NOMO-1 treated with dmso at 0.1 percent for 144 hours (cell line): Measurements from ENCODE around the gene AATK.

ENCODE experiments used
- DNase-seq: peaks from one replicate; lab custom pipeline; 2025; ENCODE audit not compliant: unreplicated experiment; lab: John Stamatoyannopoulos, UW

Gene AATK

GRCh38 chr17:81195941-81196495, 30.0 kb upstream of the AATK start:
- DNase-seq: no peak

- no peak for DNase-seq
Measured at GRCh38 chr17:81194941-81195901, 29.2 kb upstream of the AATK start.

- DNase-seq: no peak
Measured at GRCh38 chr17:81194225-81194760, 28.3 kb upstream of the AATK start.

- DNase-seq: no peak
Measured at GRCh38 chr17:81193470-81194224, 27.6 kb upstream of the AATK start.

- DNase-seq: no peak
Measured at GRCh38 chr17:81193051-81193410, 27.0 kb upstream of the AATK start.

- no peak for DNase-seq
Measured at GRCh38 chr17:81192386-81193050, 26.5 kb upstream of the AATK start.

GRCh38 chr17:81191646-81192045, 25.6 kb upstream of the AATK start:
- DNase-seq: no peak

GRCh38 chr17:81191116-81191515, 25.1 kb upstream of the AATK start:
- no peak for DNase-seq

GRCh38 chr17:81190591-81190990, 24.6 kb upstream of the AATK start:
- DNase-seq: no peak

- DNase-seq: no peak
Measured at GRCh38 chr17:81189670-81190530, 23.9 kb upstream of the AATK start.

GRCh38 chr17:81189016-81189415, 23.0 kb upstream of the AATK start:
- DNase-seq: no peak

- no peak for DNase-seq
Measured at GRCh38 chr17:81188491-81188840, 22.4 kb upstream of the AATK start.

- DNase-seq: no peak
Measured at GRCh38 chr17:81187586-81188490, 21.8 kb upstream of the AATK start.

GRCh38 chr17:81187120-81187519, 21.1 kb upstream of the AATK start:
- DNase-seq: no peak

- DNase-seq: no peak
Measured at GRCh38 chr17:81186203-81186602, 20.2 kb upstream of the AATK start.

- DNase-seq: no peak
Measured at GRCh38 chr17:81184555-81184954, 18.5 kb upstream of the AATK start.

GRCh38 chr17:81183807-81184206, 17.8 kb upstream of the AATK start:
- DNase-seq: no peak

GRCh38 chr17:81183316-81183715, 17.3 kb upstream of the AATK start:
- no peak for DNase-seq

- no peak for DNase-seq
Measured at GRCh38 chr17:81182596-81182995, 16.6 kb upstream of the AATK start.
